ENCODE data around the gene CACNG6.

DNA sequence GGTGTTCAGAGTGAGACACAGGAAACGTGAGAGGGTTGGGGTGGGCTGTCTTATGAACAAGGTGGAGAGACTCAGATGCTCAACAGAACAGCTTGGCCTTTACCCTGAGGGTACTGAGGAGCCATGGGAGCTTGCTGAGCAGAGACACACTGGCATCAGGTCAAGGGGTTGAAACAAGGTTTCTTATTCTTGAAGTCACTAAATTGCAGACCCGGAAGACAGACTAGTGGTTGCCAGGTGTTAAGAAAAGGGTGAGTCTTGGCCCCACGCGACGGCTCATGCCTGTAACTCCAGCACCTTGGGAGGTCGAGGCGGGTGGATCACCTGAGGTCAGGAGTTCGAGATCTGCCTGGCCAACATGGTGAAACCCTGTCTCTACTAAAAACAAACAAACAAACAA is 22.4 kb downstream of the CACNG6 start:
- TF ChIP-seq CTCF (IDR thresholded peaks at IDR 0.05), result no peak
- no peak for TF ChIP-seq REST (IDR thresholded peaks at IDR 0.05; ENCODE audit: low read depth, low read length)
- no peak for TF ChIP-seq MXI1 (IDR thresholded peaks at IDR 0.05; ENCODE audit: low read depth, low read length)
- TF ChIP-seq TAF1 (IDR thresholded peaks at IDR 0.05; ENCODE audit: borderline replicate concordance, low read depth, low read length), result no peak
- TF ChIP-seq FOSL2 (IDR thresholded peaks at IDR 0.05; ENCODE audit: borderline replicate concordance, low read depth), result no peak
- TF ChIP-seq, protein P1, sequence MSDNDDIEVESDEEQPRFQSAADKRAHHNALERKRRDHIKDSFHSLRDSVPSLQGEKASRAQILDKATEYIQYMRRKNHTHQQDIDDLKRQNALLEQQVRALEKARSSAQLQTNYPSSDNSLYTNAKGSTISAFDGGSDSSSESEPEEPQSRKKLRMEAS (IDR thresholded peaks at IDR 0.05; ENCODE audit: low read depth), result no peak

All from SK-N-SH (cell line).